Liver (tissue), 5 donors: ENCODE data around the gene ZNF345. TPM values are rescaled to one million over a fixed set of nuclear protein-coding genes. Genes with fewer than 3 reads are reported as not detected.

Experiments used
- polyA plus RNA-seq, 2 donors: library from polyadenylated mRNA; stranded (reverse) in 1 of 2; unstranded in 1 of 2; fragments of 200-250 nt in 1 of 2; fragments of >200 nt in 1 of 2; fragmentation: Nextera tagmentation in 1 of 2; extraction: Ambion mirVana in 1 of 2; gene quantifications; one replicate each; pipeline versions ENCODE4 v1.2.1 to v1.2.3, GENCODE V29; 2013 to 2015
- small RNA-seq: library from RNA; depleted of rRNA; stranded (forward); fragments of <200 nt; gene quantifications from one replicate; pipeline ENCODE3, GENCODE V24; 2014
- total RNA-seq, 2 donors: library from RNA; depleted of rRNA; stranded (reverse); fragments of >200 nt; gene quantifications; one replicate each; pipeline ENCODE4 v1.2.3, GENCODE V29; 2014
- donor health status: healthy.
- donor health status: healthy.
- donor health status: healthy.

Gene ZNF345
- total and polyA plus RNA-seq, 4 donors = 0.67 to 4.7 (median 2.1) TPM

Small RNA genes lying within 50 kb of the gene (small RNA-seq; reads per million reads assigned to genes)
- not detected for gene RF00019

Other genes starting within 250 kb of the ZNF345 start
- gene ZNF382, start 245.6 kb upstream of the ZNF345 start, total RNA-seq = 1 to 10 TPM; 2.5 to 3.8 TPM
- under 1 TPM; 0.20 to 0.26 TPM for gene ZNF382, start 245.6 kb upstream of the ZNF345 start, polyA plus RNA-seq
- 1 to 10 TPM; 3.7 to 3.8 TPM for gene ZNF461, start 184.0 kb upstream of the ZNF345 start, total RNA-seq
- gene ZNF461, start 184.0 kb upstream of the ZNF345 start, polyA plus RNA-seq = 1 to 10 TPM in 1 of 2 donors, under 1 TPM in 1; 0.90 to 1.6 TPM
- gene ZNF567, start 163.3 kb upstream of the ZNF345 start, total RNA-seq = 1 to 10 TPM; 3.5 to 4.3 TPM
- gene ZNF567, start 163.3 kb upstream of the ZNF345 start, polyA plus RNA-seq = 1 to 10 TPM; 1.7 TPM
- 1 to 10 TPM; 3.2 to 5.0 TPM for gene ZNF850, start 78.1 kb upstream of the ZNF345 start, total RNA-seq
- gene ZNF850, start 78.1 kb upstream of the ZNF345 start, polyA plus RNA-seq = under 1 TPM; 0.15 to 0.20 TPM
- gene ZNF790, start 12.5 kb upstream of the ZNF345 start, total RNA-seq = 1 to 10 TPM; 5.3 to 5.5 TPM
- gene ZNF790, start 12.5 kb upstream of the ZNF345 start, polyA plus RNA-seq = 1 to 10 TPM; 2.8 to 3.1 TPM
- gene ZNF829, start 65.4 kb downstream of the ZNF345 start, total RNA-seq = 1 to 10 TPM; 1.1 to 1.3 TPM
- gene ZNF829, start 65.4 kb downstream of the ZNF345 start, polyA plus RNA-seq = under 1 TPM; 0.32 to 0.40 TPM
- 1 to 10 TPM; 3.4 to 5.5 TPM for gene ZNF568, start 65.5 kb downstream of the ZNF345 start, total RNA-seq
- gene ZNF568, start 65.5 kb downstream of the ZNF345 start, polyA plus RNA-seq = 1 to 10 TPM; 1.4 to 2.2 TPM
- 1 to 10 TPM; 4.4 to 5.2 TPM for gene ZNF420, start 227.6 kb downstream of the ZNF345 start, total RNA-seq
- 1 to 10 TPM; 2.0 to 2.3 TPM for gene ZNF420, start 227.6 kb downstream of the ZNF345 start, polyA plus RNA-seq